HEK293 (cell line): ENCODE measurements around the gene SLC25A25.

Experiments
- BCL11A ChIP-seq: fragments of 450-650 bp; formaldehyde crosslinking; IDR thresholded peaks from 2 replicates; pipeline ENCODE4 v1.5.1; 2016; ENCODE audit warnings: low read depth, missing biosample characterization, missing genetic modification characterization
- CTCF ChIP-seq: fragments of 450-650 bp; formaldehyde crosslinking; IDR thresholded peaks from 2 replicates; pipeline ENCODE4 v1.5.1; 2016; ENCODE audit warnings: missing biosample characterization, missing genetic modification characterization
- KLF16 ChIP-seq: fragments of 450-650 bp; formaldehyde crosslinking; IDR thresholded peaks from 2 replicates; pipeline ENCODE4 v1.5.1; 2017; ENCODE audit warnings: missing biosample characterization, missing genetic modification characterization
- PATZ1 ChIP-seq: fragments of 450-650 bp; formaldehyde crosslinking; IDR thresholded peaks from 2 replicates; pipeline ENCODE4 v1.5.1; 2016; ENCODE audit warnings: missing biosample characterization, missing genetic modification characterization
- PBX3 ChIP-seq: sonication (generic); formaldehyde crosslinking; IDR thresholded peaks from 2 replicates; pipeline ENCODE4 v1.8.1; 2022; ENCODE audit warnings: mild to moderate bottlenecking, moderate library complexity, missing genetic modification reagents
- SETDB1 ChIP-seq: IDR thresholded peaks from one replicate; pipeline ENCODE4 v1.6.1; 2017; ENCODE audit warnings: mild to moderate bottlenecking, low read length, moderate library complexity, mixed read lengths; ENCODE audit not compliant: insufficient read length
- TSHZ1 ChIP-seq: fragments of 450-650 bp; formaldehyde crosslinking; IDR thresholded peaks from 2 replicates; pipeline ENCODE4 v1.5.1; 2016; ENCODE audit warnings: missing biosample characterization, missing genetic modification characterization, borderline replicate concordance
- ZFP41 ChIP-seq: fragments of 450-650 bp; formaldehyde crosslinking; IDR thresholded peaks from 2 replicates; pipeline ENCODE4 v1.5.1; 2016; ENCODE audit warnings: missing biosample characterization, missing genetic modification characterization, borderline replicate concordance
- ZNF24 ChIP-seq: fragments of 450-650 bp; formaldehyde crosslinking; IDR thresholded peaks from 2 replicates; pipeline ENCODE4 v1.5.1; 2016; ENCODE audit warnings: missing biosample characterization, missing genetic modification characterization
- ZNF341 ChIP-seq: fragments of 450-650 bp; formaldehyde crosslinking; IDR thresholded peaks from 2 replicates; pipeline ENCODE4; 2016; ENCODE audit warnings: low read depth, missing biosample characterization, missing genetic modification characterization
- ZNF501 ChIP-seq: fragments of 450-650 bp; formaldehyde crosslinking; IDR thresholded peaks from 2 replicates; pipeline ENCODE4 v1.5.1; 2016; ENCODE audit warnings: missing biosample characterization, missing genetic modification characterization
- ZNF639 ChIP-seq: fragments of 450-650 bp; formaldehyde crosslinking; IDR thresholded peaks from 2 replicates; pipeline ENCODE4 v1.5.1; 2016; ENCODE audit warnings: missing biosample characterization, missing genetic modification characterization
- ZNF670 ChIP-seq: fragments of 450-650 bp; formaldehyde crosslinking; IDR thresholded peaks from 2 replicates; pipeline ENCODE4 v1.5.1; 2016; ENCODE audit warnings: missing biosample characterization, missing genetic modification characterization, low read depth
- ZNF768 ChIP-seq: fragments of 450-650 bp; formaldehyde crosslinking; IDR thresholded peaks from 2 replicates; pipeline ENCODE4 v1.5.1; 2018; ENCODE audit warnings: missing biosample characterization, mild to moderate bottlenecking, missing genetic modification characterization

- TF ChIP-seq PBX3 (no peak), CTCF (tag by site-specific recombination) (no peak), ZNF501 (tag by site-specific recombination) (no peak), ZNF24 (no peak), ZFP41 (tag by site-specific recombination) (no peak), ZNF639 (tag by site-specific recombination) (no peak), KLF16 (tag by site-specific recombination) (no peak), SETDB1 (no peak), PATZ1 (tag by site-specific recombination) (no peak), ZNF670 (tag by site-specific recombination) (no peak), ZNF768 (tag by site-specific recombination) (no peak), TSHZ1 (tag by site-specific recombination) (no peak), ZNF341 (tag by site-specific recombination) (no peak), BCL11A (no peak)
These were observed 19.4 kb upstream of the SLC25A25 start for GRCh38 chr9:128048663-128049062.
